ENCODE data around the gene GPRASP2.
"Not testable (repeated sequence)": the region's sequence is repeated elsewhere in the genome, so short reads cannot be mapped to it uniquely, and the experiment has no call there.

The GPRASP2 gene

GRCh38 chrX:102712216-102712966 lies at the start of gene GPRASP2:
GPRASP2 (plus strand) TSS chrX:102712448; CDS start chrX:102714870, 2,422 bp downstream.
- H3K4me3 ChIP-seq (ENCODE audit: low read depth, low read length) = peak within 1 kb of the TSS; percentile 60

- H3K4me3 ChIP-seq (ENCODE audit: low read depth, low read length) = not testable (repeated sequence)
These were observed 48.4 kb upstream of the GPRASP2 start for GRCh38 chrX:102663820-102664219.

GRCh38 chrX:102667034-102667433 lies 45.2 kb upstream of the GPRASP2 start:
- not testable (repeated sequence) for H3K4me3 ChIP-seq (ENCODE audit: low read depth, low read length)

- no peak overlapping the region for H3K4me3 ChIP-seq (ENCODE audit: low read depth, low read length)
These were observed 42.7 kb upstream of the GPRASP2 start for GRCh38 chrX:102669526-102669925.

GRCh38 chrX:102672856-102673255 lies 39.4 kb upstream of the GPRASP2 start:
- no peak overlapping the region for H3K4me3 ChIP-seq (ENCODE audit: low read depth, low read length)

GRCh38 chrX:102677479-102677878 lies 34.8 kb upstream of the GPRASP2 start:
- not testable (repeated sequence) for H3K4me3 ChIP-seq (ENCODE audit: low read depth, low read length)

GRCh38 chrX:102684772-102685520 lies 27.3 kb upstream of the GPRASP2 start:
- no peak overlapping the region for H3K4me3 ChIP-seq (ENCODE audit: low read depth, low read length)

GRCh38 chrX:102694749-102695148 lies 17.5 kb upstream of the GPRASP2 start:
- no peak overlapping the region for H3K4me3 ChIP-seq (ENCODE audit: low read depth, low read length)

- H3K4me3 ChIP-seq (ENCODE audit: low read depth, low read length) = no peak overlapping the region
These were observed 15.9 kb upstream of the GPRASP2 start for GRCh38 chrX:102696306-102696705.

- H3K4me3 ChIP-seq (ENCODE audit: low read depth, low read length) = no peak overlapping the region
These were observed 14.8 kb upstream of the GPRASP2 start for GRCh38 chrX:102697494-102697893.

GRCh38 chrX:102708900-102709299 lies 3.3 kb upstream of the GPRASP2 start:
- no peak overlapping the region for H3K4me3 ChIP-seq (ENCODE audit: low read depth, low read length)

GRCh38 chrX:102711872-102712215 lies 404 bp upstream of the GPRASP2 start:
- H3K4me3 ChIP-seq (ENCODE audit: low read depth, low read length) = peak overlapping the region; percentile 60

GRCh38 chrX:102712981-102713625 lies 855 bp downstream of the GPRASP2 start:
- peak overlapping the region; percentile 60 for H3K4me3 ChIP-seq (ENCODE audit: low read depth, low read length)

GRCh38 chrX:102714994-102715393 lies 2.7 kb downstream of the GPRASP2 start:
- no peak overlapping the region for H3K4me3 ChIP-seq (ENCODE audit: low read depth, low read length)

- H3K4me3 ChIP-seq (ENCODE audit: low read depth, low read length) = no peak overlapping the region
These were observed 3.7 kb downstream of the GPRASP2 start for GRCh38 chrX:102715967-102716366.

- H3K4me3 ChIP-seq (ENCODE audit: low read depth, low read length) = peak within 1 kb of the TSS; percentile 9
These were observed 8.3 kb downstream of the GPRASP2 start, which contains the start of gene GPRASP3 for GRCh38 chrX:102720237-102721168. GPRASP3 (plus strand) TSS chrX:102720743; CDS start chrX:102748996, 28,253 bp downstream.

- H3K4me3 ChIP-seq (ENCODE audit: low read depth, low read length) = not testable (repeated sequence)
These were observed 8.9 kb downstream of the GPRASP2 start for GRCh38 chrX:102721169-102721506.

- no peak overlapping the region for H3K4me3 ChIP-seq (ENCODE audit: low read depth, low read length)
These were observed 11.2 kb downstream of the GPRASP2 start for GRCh38 chrX:102723456-102723855.

GRCh38 chrX:102727761-102728160 lies 15.5 kb downstream of the GPRASP2 start:
- H3K4me3 ChIP-seq (ENCODE audit: low read depth, low read length) = no peak overlapping the region

- no peak overlapping the region for H3K4me3 ChIP-seq (ENCODE audit: low read depth, low read length)
These were observed 16.4 kb downstream of the GPRASP2 start for GRCh38 chrX:102728646-102729045.

- H3K4me3 ChIP-seq (ENCODE audit: low read depth, low read length) = no peak overlapping the region
These were observed 27.4 kb downstream of the GPRASP2 start for GRCh38 chrX:102739657-102740056.

Data from iPS-11a (cell line).